Inferior parietal cortex (tissue), 1 donor: ENCODE results near the gene NALCN.

ENCODE experiments used
- DNase-seq: peaks from one replicate; pipeline ENCODE4 v3.0.0-alpha.2; 2016; ENCODE audit errors: extremely low spot score

NALCN gene

DNA sequence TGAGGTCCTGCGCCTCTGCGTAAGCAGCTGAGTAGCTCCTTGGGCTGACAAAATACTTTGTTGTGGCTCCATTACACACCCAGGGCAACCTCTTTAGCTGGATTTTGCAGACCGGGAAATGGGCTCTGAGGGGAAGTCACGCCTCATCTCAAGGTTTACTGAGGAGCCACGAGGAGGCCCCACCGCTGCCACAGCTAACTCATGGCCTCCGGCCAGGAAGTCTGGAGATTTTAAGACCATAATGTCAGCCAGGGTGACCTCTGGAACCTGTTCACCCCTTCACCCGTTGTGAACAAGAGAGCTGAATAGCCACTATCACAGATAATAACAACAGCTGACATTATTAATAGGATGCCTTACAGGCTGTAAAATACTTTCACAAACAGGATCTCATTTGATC, 390.4 kb downstream of the NALCN start:
- DNase-seq: no peak

DNA sequence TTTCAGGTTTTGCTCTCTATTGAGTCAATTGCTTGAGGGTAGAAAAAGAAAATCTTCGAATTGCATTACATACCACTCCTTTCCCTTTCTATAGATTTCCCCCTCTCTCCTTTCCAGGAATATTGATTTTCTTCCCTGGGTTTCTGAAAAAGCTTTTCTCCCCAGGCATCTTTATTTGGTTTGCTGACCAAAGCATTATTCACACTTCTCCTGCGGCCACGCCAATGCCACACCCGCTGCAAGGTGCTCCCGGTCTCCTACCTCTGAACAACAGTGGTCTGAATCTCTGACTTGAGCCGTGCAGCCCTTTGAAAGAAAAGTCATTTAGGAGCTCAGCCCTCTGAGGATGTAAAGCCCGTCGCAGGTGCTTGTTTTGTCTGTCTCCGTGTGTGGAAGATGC, 390.8 kb downstream of the NALCN start:
- DNase-seq: no peak

DNA sequence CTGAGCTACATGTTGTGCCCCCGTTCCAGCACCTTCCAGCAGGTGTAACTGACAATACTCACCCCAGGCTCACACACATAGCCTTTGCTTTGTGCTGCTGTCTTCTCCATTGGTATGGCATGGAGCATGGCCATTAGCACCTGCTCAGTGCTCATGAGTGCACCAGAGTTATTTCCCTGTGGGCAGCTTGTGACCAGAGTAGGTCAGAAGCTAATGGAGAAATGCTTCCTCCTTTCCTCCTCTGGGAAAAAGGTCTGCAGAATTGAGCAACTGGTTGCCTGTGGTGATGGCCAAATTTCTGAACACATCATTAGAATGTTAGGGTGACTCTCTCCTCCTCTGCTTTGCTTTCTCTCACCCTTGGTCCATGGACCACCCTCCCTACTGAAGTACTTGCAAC, 397.2 kb downstream of the NALCN start:
- DNase-seq: no peak

DNA sequence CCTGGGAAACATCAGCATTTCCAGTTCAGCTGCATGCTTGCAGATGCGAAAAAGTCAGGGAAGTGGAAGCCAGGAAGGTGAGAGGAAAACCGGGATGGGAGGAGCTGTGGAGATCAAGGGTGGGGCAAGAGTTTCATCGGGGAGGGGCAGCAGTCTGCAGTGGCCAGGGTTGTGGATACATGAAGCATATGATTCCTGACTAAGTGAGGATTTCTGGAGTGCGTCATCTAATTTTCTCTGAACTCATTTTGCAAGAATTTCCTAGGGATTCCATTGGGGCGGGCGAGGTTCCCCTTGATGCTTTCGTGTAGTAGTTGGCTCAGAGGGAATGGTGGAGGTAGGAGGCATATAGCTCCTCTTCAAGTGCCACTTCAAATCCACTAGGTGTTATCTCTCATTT, 397.6 kb downstream of the NALCN start:
- DNase-seq: no peak

DNA sequence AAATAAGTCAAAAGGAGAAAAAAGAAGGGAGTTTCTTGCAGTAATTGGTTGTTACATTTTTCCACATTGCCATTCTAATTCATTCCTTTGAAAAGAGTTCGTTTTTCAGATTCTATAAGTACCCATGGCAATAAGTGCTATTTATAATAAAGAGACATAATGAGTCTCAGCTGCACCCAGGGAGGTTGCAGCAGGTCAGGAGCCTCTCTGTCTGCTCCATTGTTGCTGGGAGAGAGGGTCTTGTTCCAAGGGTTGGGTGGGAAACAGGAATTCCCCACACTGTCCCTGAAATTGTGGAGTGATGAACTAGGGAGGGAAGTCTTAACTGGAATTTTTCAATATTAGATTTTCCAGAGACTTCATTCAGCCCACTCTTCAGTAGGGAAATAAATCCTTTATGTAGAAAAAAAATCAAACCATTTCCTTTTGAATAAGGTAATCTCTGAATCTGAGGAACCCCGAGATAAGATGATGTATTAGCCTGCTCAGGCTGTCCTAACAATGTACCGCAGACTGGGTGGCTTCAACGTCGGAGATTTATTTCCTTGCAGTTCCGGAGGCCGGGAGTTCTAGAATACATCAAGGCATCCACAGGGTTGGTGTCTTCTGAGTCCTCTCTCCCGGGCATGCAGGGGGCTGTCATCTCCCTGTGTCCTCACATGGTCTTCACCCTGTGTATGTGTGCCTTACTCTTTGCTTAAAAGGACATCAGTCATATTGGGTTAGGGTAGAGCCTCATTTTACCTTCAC, 399.0 kb downstream of the NALCN start:
- no peak for DNase-seq

DNA sequence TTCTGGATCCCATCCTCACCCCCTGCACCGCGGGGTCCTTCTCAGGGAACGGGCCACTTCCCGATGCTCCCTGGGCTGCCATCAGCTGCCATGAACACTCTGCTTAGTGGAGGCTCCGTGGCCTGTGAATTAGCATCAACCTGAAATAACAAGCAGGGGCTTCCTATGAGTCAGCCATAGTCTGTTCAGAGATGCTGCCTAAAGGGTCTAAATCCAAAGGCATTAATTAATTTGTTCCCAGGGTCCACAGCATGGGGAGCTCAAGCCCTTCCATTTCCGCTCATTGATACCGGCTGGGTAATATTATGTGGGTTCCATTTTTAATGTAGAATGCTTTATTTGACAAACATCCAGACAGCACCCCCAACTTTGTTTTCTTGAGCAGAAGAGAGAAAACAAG, 399.8 kb downstream of the NALCN start:
- DNase-seq: no peak

DNA sequence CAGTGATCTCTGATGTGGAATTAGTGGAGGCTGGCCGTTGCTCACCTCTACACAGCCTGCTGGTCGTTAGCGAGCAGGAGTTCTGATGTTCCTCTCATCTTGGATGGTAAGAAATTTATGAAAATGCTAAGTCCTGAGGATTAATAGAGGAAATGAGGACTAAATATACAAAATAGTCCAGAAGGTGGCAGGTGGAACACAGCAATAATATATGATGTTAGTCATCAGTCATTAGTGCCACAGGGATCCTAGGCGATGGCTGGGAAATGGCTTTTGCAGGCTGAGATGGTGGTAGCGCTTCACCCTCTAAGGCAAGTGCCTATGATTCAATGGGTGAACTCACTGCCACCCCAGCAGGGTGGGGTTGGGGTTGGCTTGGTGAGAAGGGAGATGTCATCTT, 403.1 kb downstream of the NALCN start:
- no peak for DNase-seq

DNA sequence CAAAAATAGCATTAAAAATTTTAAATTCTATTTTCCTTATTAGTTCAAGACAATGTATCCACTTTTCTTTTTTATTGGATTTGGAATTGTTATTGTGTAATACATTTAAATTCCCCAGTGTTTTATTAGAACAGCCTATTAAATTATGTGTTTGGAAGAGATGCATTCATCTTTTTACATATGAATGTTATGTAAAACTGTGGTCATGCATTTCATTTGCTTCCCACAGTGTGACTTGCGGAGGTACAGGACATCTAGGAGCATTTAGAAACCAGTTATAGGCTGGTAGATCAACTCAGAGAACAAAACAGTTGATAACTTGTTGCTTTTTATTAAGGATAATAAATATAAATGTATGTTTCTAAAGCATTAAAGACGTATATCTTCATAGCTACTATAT, 406.2 kb downstream of the NALCN start:
- DNase-seq: no peak

DNA sequence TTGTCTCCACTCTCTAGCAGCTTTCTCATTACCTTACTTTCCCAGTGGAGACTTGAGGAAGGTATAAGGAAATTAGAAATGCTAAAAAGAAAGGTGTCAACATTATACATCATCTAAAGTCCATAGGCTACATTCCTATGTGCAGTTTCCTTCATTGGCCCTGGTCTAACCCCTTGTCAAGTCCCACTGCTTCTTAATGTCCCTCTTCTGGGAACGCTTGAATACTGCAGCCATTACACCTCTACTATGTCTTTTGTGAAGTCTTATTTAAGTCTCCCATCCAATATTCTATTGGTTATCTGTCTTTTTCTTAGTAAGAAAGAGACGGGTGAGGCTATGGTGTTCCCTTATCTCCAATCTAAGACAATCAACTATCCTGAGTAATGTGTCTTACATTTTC, 409.1 kb downstream of the NALCN start:
- DNase-seq: no peak
